OCI-LY3 (cell line): ENCODE results near the gene ENTR1.

ENCODE experiments used
- H2AFZ ChIP-seq: fragments of 200-600, 300-600 bp; shearing (Covaris generic); 2 replicates; pipeline ENCODE4 v1.6.0; 2014; ENCODE audit warnings: antibody characterized with exemption, low read depth, low read length
- H3K27ac ChIP-seq: fragments of 200-600, 300-600 bp; sonication (generic); 2 replicates; pipeline ENCODE4 v1.5.1; 2014; ENCODE audit warnings: mild to moderate bottlenecking, low read length, moderate library complexity, mixed read lengths
- H3K27me3 ChIP-seq: fragments of 200-600, 300-600 bp; sonication (generic); 2 replicates; pipeline ENCODE4 v1.6.1; 2014; ENCODE audit warnings: low read depth, low read length, mixed read lengths
- H3K36me3 ChIP-seq: fragments of 200-600, 300-600 bp; sonication (generic); replicated peaks from 2 replicates; pipeline ENCODE3; 2014; ENCODE audit warnings: low read depth, low read length, mixed read lengths
- H3K4me1 ChIP-seq: fragments of 300-600, 200-600 bp; sonication (generic); 2 replicates; pipeline ENCODE4 v1.6.1; 2014; ENCODE audit warnings: low read length, mixed read lengths
- H3K4me2 ChIP-seq: fragments of 200-600, 300-600 bp; sonication (generic); 2 replicates; pipeline ENCODE4 v1.6.1; 2014; ENCODE audit warnings: low read length, mixed read lengths
- H3K4me3 ChIP-seq: fragments of 300-600, 200-600 bp; sonication (generic); 2 replicates; pipeline ENCODE4 v1.5.1; 2014; ENCODE audit warnings: antibody characterized with exemption, mild to moderate bottlenecking, low read length, moderate library complexity
- H3K79me2 ChIP-seq: fragments of 300-600, 200-600 bp; shearing (Covaris generic); 2 replicates; pipeline ENCODE4 v1.6.1; 2014; ENCODE audit warnings: mild to moderate bottlenecking, low read length, mixed read lengths
- H3K9ac ChIP-seq: fragments of 300-600, 200-600 bp; shearing (Covaris generic); 2 replicates; pipeline ENCODE4 v1.6.0; 2014; ENCODE audit warnings: mild to moderate bottlenecking, low read length, moderate library complexity
- H3K9me3 ChIP-seq: fragments of 200-600, 300-600 bp; shearing (Covaris generic); 2 replicates; pipeline ENCODE4 v1.6.1; 2014; ENCODE audit warnings: low read length, mixed read lengths; ENCODE audit not compliant: insufficient read depth
- H4K20me1 ChIP-seq: fragments of 200-600, 300-600 bp; sonication (generic); 2 replicates; pipeline ENCODE4 v1.6.1; 2016; ENCODE audit warnings: low read length, mixed read lengths; ENCODE audit not compliant: insufficient read depth
- EZH2phosphoT487 ChIP-seq: fragments of 200-600 bp; shearing (Covaris generic); IDR thresholded peaks from 2 replicates; pipeline ENCODE4 v1.6.1; 2018; ENCODE audit warnings: antibody characterized with exemption, mixed run types, low read depth
- TF ChIP-seq, protein P1 (sequence below): fragments of 200-600, 300-600 bp; sonication (generic); IDR thresholded peaks from 2 replicates; pipeline ENCODE4 v1.5.1; 2014; ENCODE audit warnings: antibody characterized with exemption, low read length, low read depth

The ENTR1 gene

GRCh38 chr9:136448655-136449054 is 38.2 kb upstream of the ENTR1 start:
- H3K36me3 ChIP-seq = peaks cover 65% of the 10 kb centered on the region
- no peak overlapping the region for H3K4me3 ChIP-seq
- no peaks in the 10 kb centered on the region for H3K27me3 ChIP-seq
- no peaks in the 10 kb centered on the region for H4K20me1 ChIP-seq
- H3K9ac ChIP-seq = no peak overlapping the region
- TF ChIP-seq EZH2phosphoT487 = no peak
- TF ChIP-seq, protein P1, sequence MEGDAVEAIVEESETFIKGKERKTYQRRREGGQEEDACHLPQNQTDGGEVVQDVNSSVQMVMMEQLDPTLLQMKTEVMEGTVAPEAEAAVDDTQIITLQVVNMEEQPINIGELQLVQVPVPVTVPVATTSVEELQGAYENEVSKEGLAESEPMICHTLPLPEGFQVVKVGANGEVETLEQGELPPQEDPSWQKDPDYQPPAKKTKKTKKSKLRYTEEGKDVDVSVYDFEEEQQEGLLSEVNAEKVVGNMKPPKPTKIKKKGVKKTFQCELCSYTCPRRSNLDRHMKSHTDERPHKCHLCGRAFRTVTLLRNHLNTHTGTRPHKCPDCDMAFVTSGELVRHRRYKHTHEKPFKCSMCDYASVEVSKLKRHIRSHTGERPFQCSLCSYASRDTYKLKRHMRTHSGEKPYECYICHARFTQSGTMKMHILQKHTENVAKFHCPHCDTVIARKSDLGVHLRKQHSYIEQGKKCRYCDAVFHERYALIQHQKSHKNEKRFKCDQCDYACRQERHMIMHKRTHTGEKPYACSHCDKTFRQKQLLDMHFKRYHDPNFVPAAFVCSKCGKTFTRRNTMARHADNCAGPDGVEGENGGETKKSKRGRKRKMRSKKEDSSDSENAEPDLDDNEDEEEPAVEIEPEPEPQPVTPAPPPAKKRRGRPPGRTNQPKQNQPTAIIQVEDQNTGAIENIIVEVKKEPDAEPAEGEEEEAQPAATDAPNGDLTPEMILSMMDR = no peak
- H3K9me3 ChIP-seq = no peaks in the 10 kb centered on the region
- no peak overlapping the region for H3K4me2 ChIP-seq
- no peaks in the 10 kb centered on the region for H3K79me2 ChIP-seq
- H2AFZ ChIP-seq = no peak overlapping the region
- H3K27ac ChIP-seq = no peak overlapping the region
- H3K4me1 ChIP-seq = no peaks in the 10 kb centered on the region

DNA sequence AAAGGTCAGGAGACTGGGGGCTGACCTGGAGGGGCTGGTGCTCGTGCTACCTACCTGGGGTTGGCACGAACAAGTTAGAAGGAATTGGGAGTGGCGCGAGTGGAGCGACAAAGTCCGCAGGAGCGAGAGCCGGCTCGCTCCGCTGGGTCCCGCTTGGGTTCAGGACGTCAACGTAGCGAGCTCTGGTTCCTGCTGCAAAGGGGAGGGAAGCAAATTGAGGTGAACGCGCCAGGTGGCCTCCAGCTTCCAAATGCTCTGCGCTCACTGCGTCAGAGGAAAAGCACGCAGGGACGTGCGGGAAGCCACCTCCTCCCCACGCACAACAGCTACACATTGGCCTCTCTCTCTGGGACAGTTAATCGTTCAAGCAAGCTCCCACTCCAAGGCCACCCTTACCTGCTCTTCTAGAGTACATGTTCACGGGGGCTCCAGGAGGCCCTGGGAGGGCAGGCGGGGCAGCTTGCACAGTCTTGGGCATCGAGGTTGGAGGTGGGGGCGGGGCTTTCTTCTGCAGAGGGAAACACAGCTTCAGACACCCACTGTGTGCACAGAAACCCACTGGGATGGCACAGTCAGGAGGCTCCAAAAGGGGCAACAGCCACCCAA is 36.9 kb upstream of the ENTR1 start:
- no peaks in the 10 kb centered on the region for H4K20me1 ChIP-seq
- no peak overlapping the region for H2AFZ ChIP-seq
- H3K9me3 ChIP-seq = no peaks in the 10 kb centered on the region
- H3K4me1 ChIP-seq = no peaks in the 10 kb centered on the region
- no peak overlapping the region for H3K27ac ChIP-seq
- no peak overlapping the region for H3K4me2 ChIP-seq
- peaks cover 67% of the 10 kb centered on the region for H3K36me3 ChIP-seq
- TF ChIP-seq, protein P1 = no peak
- TF ChIP-seq EZH2phosphoT487 = no peak
- H3K9ac ChIP-seq = no peak overlapping the region
- no peaks in the 10 kb centered on the region for H3K27me3 ChIP-seq
- H3K79me2 ChIP-seq = no peaks in the 10 kb centered on the region
- no peak overlapping the region for H3K4me3 ChIP-seq

DNA sequence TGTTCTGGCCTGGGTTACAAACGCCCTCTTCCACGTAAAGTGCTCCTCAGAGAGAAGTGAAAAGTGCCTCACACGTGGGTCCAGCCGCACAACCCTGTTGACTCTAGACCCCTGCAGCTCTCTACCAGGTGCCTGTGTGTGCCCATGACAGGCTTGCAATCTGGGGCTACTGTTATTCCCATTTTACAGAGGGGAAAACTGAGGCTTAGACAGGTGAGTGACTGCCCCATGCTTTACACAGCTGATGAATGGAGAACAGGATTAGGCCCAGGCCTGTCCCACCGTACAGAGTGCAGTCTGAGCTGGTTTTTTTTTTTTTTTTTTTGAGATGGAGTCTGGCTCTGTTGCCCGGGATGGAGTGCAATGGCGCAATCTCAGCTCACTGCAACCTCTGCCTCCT is 35.4 kb upstream of the ENTR1 start:
- peaks cover 60% of the 10 kb centered on the region for H3K36me3 ChIP-seq

DNA sequence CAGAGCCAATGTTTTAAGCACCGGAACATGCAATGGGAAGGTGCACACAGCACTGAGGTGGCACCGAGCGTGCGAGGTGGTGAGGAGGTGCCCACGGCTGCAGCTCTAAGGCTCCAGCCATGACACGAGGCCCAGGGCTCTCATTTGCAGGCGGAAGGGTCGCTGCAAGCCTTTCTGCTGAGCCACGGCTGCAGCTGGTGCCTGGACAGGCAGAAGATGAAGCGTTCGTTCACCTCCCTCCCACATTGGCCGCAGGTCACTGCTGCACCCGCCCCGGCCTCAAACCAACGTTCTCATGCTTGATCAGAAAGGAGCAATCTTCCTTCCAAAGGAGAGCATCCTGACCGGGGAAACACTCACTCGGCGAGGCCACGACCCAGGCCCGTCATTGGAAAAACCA is 33.7 kb upstream of the ENTR1 start:
- no peak for TF ChIP-seq EZH2phosphoT487
- TF ChIP-seq, protein P1 = no peak
- Histone ChIP-seq H3K4me2 (no peak overlapping the region), H3K27me3 (no peaks in the 10 kb centered on the region), H3K4me3 (no peak overlapping the region), H2AFZ (no peak overlapping the region), H4K20me1 (peaks cover 8% of the 10 kb centered on the region; the same call in 1 of the 2 replicates), H3K9me3 (no peaks in the 10 kb centered on the region), H3K79me2 (peaks cover 3% of the 10 kb centered on the region; the same call in 1 of the 2 replicates), H3K4me1 (peaks cover 4% of the 10 kb centered on the region), H3K36me3 (peaks cover 50% of the 10 kb centered on the region), H3K27ac (no peak overlapping the region), H3K9ac (no peak overlapping the region)

More for the DNA sequence above, 35.4 kb upstream of the ENTR1 start:
- Histone ChIP-seq H3K9ac (no peak overlapping the region), H3K4me2 (no peak overlapping the region), H4K20me1 (no peaks in the 10 kb centered on the region), H3K27ac (no peak overlapping the region), H3K4me1 (no peaks in the 10 kb centered on the region), H3K27me3 (no peaks in the 10 kb centered on the region), H2AFZ (no peak overlapping the region), H3K4me3 (no peak overlapping the region), H3K9me3 (no peaks in the 10 kb centered on the region), H3K79me2 (no peaks in the 10 kb centered on the region)
- TF ChIP-seq, protein P1 = no peak
- no peak for TF ChIP-seq EZH2phosphoT487
